CD14-positive monocyte (primary cell): ENCODE data around the gene PRRX2. TPM values are rescaled to one million over a fixed set of nuclear protein-coding genes. Genes with fewer than 3 reads are reported as not detected.
A peak's percentile ranks its signal among the peaks of the same experiment; 100 is the strongest.

Experiments
- DNase-seq, 3 donors: peaks; one replicate each; pipeline ENCODE4 v3.0.0-alpha.2; 2011 to 2022
- H2AFZ ChIP-seq: 2 replicates; pipeline ENCODE4 v1.6.0; 2012; ENCODE audit warnings: mild to moderate bottlenecking, low read depth, low read length, inconsistent platforms; ENCODE audit not compliant: insufficient read depth, poor library complexity, severe bottlenecking
- H3K27ac ChIP-seq, 2 donors: 1 replicate in 1 of 2; 2 replicates in 1 of 2; pipeline ENCODE4 v1.5.1; 2012 to 2013; ENCODE audit warnings: low read length in 2 of 2, control low read depth in 1 of 2, inconsistent platforms in 1 of 2, low read depth in 1 of 2, mild to moderate bottlenecking in 1 of 2
- H3K27me3 ChIP-seq, 2 donors: one replicate each; pipeline versions ENCODE4 v1.6.0 to v1.6.1; 2011 to 2013; ENCODE audit warnings: low read length in 2 of 2; ENCODE audit not compliant: control insufficient read depth in 2 of 2, insufficient read depth in 2 of 2
- H3K36me3 ChIP-seq, 2 donors: replicated peaks in 1 of 2; 1 replicate in 1 of 2; 2 replicates in 1 of 2; pipeline versions ENCODE4 v1.5.1 to v1.6.1; 2012 to 2013; ENCODE audit warnings: low read length in 2 of 2, control low read depth in 1 of 2, inconsistent platforms in 1 of 2, mild to moderate bottlenecking in 1 of 2; ENCODE audit not compliant: insufficient read depth in 2 of 2, control insufficient read depth in 1 of 2
- H3K4me1 ChIP-seq, 2 donors: 1 replicate in 1 of 2; 2 replicates in 1 of 2; pipeline versions ENCODE4 v1.5.1 to v1.6.1; 2012 to 2013; ENCODE audit warnings: low read length in 2 of 2, control low read depth in 1 of 2, inconsistent platforms in 1 of 2, mild to moderate bottlenecking in 1 of 2, moderate library complexity in 1 of 2; ENCODE audit not compliant: insufficient read depth in 2 of 2, control insufficient read depth in 1 of 2
- H3K4me2 ChIP-seq: replicated peaks from 2 replicates; pipeline ENCODE3; 2012; ENCODE audit warnings: low read length, moderate library complexity, mild to moderate bottlenecking; ENCODE audit not compliant: poor library complexity, severe bottlenecking; ENCODE audit errors: extremely low read depth
- H3K4me3 ChIP-seq, 3 experiments: fragments of 200-600 bp in 1 of 3; sonication (generic) in 1 of 3; replicated peaks in 1 of 3; 1 replicate in 2 of 3; 2 replicates in 1 of 3; pipeline ENCODE4 v1.5.1; 2011 to 2013; ENCODE audit warnings: low read length in 3 of 3, mild to moderate bottlenecking in 3 of 3, control low read depth in 2 of 3, low read depth in 2 of 3, inconsistent platforms in 1 of 3, moderate library complexity in 1 of 3
- H3K79me2 ChIP-seq: 2 replicates; pipeline ENCODE4 v1.6.0; 2012; ENCODE audit warnings: mild to moderate bottlenecking, control low read depth, inconsistent platforms, low read length, moderate library complexity; ENCODE audit not compliant: insufficient read depth
- H3K9ac ChIP-seq: 2 replicates; pipeline ENCODE4 v1.6.0; 2017; ENCODE audit warnings: low read length, mild to moderate bottlenecking; ENCODE audit not compliant: insufficient read depth, poor library complexity, severe bottlenecking
- H3K9me3 ChIP-seq, 2 donors: replicated peaks in 1 of 2; 1 replicate in 1 of 2; 2 replicates in 1 of 2; pipeline versions ENCODE4 v1.5.1 to v1.6.1; 2012 to 2013; ENCODE audit warnings: low read length in 2 of 2, control low read depth in 1 of 2; ENCODE audit not compliant: control insufficient read depth in 1 of 2, insufficient read depth in 1 of 2
- H4K20me1 ChIP-seq: 2 replicates; pipeline ENCODE4 v1.6.0; 2012; ENCODE audit warnings: mild to moderate bottlenecking, low read length, control low read depth, moderate library complexity; ENCODE audit not compliant: insufficient read depth
- H3K27ac Mint-ChIP-seq, 7 donors: one replicate each; pipeline ENCODE4 v1.8.0; 2020; ENCODE audit warnings: mild to moderate bottlenecking in 7 of 7, mixed read lengths in 7 of 7, moderate library complexity in 6 of 7, inconsistent platforms in 2 of 7
- H3K27me3 Mint-ChIP-seq, 3 donors: one replicate each; pipeline ENCODE4 v1.8.0; 2021 to 2022; ENCODE audit warnings: low read depth in 3 of 3, mild to moderate bottlenecking in 3 of 3, mixed read lengths in 3 of 3, moderate library complexity in 3 of 3, inconsistent platforms in 1 of 3
- H3K36me3 Mint-ChIP-seq, 2 donors: one replicate each; pipeline ENCODE4 v1.8.0; 2020; ENCODE audit warnings: mixed read lengths in 2 of 2, inconsistent platforms in 1 of 2, mild to moderate bottlenecking in 1 of 2
- H3K4me1 Mint-ChIP-seq: one replicate; pipeline ENCODE4 v1.8.0; 2020; ENCODE audit warnings: mild to moderate bottlenecking, mixed read lengths
- H3K4me3 Mint-ChIP-seq, 2 donors: one replicate each; pipeline ENCODE4 v1.8.0; 2020; ENCODE audit warnings: mild to moderate bottlenecking in 2 of 2, mixed read lengths in 2 of 2, moderate library complexity in 1 of 2
- H3K9me3 Mint-ChIP-seq, 7 donors: one replicate each; pipeline ENCODE4 v1.8.0; 2020 to 2022; ENCODE audit warnings: mixed read lengths in 7 of 7, mild to moderate bottlenecking in 6 of 7, moderate library complexity in 6 of 7, inconsistent platforms in 2 of 7
- CTCF ChIP-seq: fragments of 200-600 bp; IDR thresholded peaks from one replicate; pipeline ENCODE4 v1.8.0; 2022; ENCODE audit warnings: antibody characterized with exemption, mild to moderate bottlenecking
- WGBS: methylation state at CpG from one replicate; pipeline ENCODE4 v1.1.5; 2013; ENCODE audit warnings: missing lambda C conversion rate; ENCODE audit not compliant: insufficient coverage; 5-methylcytosine and 5-hydroxymethylcytosine counted together
- intact Hi-C, 2 donors: fragments of 100-400 bp; cut with micrococcal nuclease; formaldehyde crosslinking; loops; one replicate each; pipeline versions ENCODE4 v1.15.0 to v1.15.1; 2023
- polyA plus RNA-seq, 3 donors: library from polyadenylated mRNA; depleted of rRNA in 1 of 3; unstranded in 2 of 3; stranded (reverse) in 1 of 3; fragments of 300-500 nt in 2 of 3; fragments of >200 nt in 1 of 3; fragmentation: Illumina TruSeq in 2 of 3; gene quantifications; 1 replicate in 2 of 3; 2 replicates in 1 of 3; pipeline ENCODE4 v1.2.3, GENCODE V29; 2012 to 2021

Gene PRRX2
- polyA plus RNA-seq, 3 donors: not detected

GRCh38 chr9:129641750-129642585 lies 23.5 kb upstream of the PRRX2 start, which contains the start of gene ASB6:
Gene ASB6 (minus strand): TSS chr9:129642151. CDS start chr9:129641999, 152 bp downstream.
- Mint-ChIP-seq H3K27me3 (peaks cover 2 to 14% (median 4%) of the 10 kb centered on the region in 3 donors), H3K4me3 (peak within 1 kb of the TSS; percentile 82 to 88), H3K27ac (peak within 1 kb of the TSS; percentile 80 to 90 (median 87)), H3K36me3 (peaks cover 17 to 19% of the 10 kb centered on the region in 2 donors), H3K4me1 (peaks cover 29% of the 10 kb centered on the region), H3K9me3 (peaks cover 0 to 5% (median 4%) of the 10 kb centered on the region in 7 donors)
- intact Hi-C loops: loop anchor here (2.0 to 5.0 kb wide), 3 partner anchors 15 to 150 kb away; partner anchors contain the start of gene NTMT1 (in 1 of the 2)
- Histone ChIP-seq H3K36me3 (peaks cover 24 to 27% of the 10 kb centered on the region in 2 donors), H3K27me3 (no peaks in the 10 kb centered on the region), H3K9me3 (no peaks in the 10 kb centered on the region), H4K20me1 (peaks cover 47% of the 10 kb centered on the region), H3K4me3 (peak within 1 kb of the TSS; percentile 89 to 92 (median 90)), H3K9ac (peak within 1 kb of the TSS; percentile 77), H2AFZ (peak within 1 kb of the TSS; percentile 90), H3K4me1 (peaks cover 19 to 29% of the 10 kb centered on the region in 2 donors), H3K4me2 (peak within 1 kb of the TSS; percentile 87), H3K79me2 (peaks cover 29% of the 10 kb centered on the region), H3K27ac (peak within 1 kb of the TSS; percentile 76 to 77)
- TF ChIP-seq CTCF: peak; percentile 100
- WGBS: under 1% methylated on average over 91 of the region's 93 CpGs
- DNase-seq: peak; percentile 96 to 98 (median 98)

- DNase-seq: no peak
- H3K27me3 ChIP-seq: no peaks in the 10 kb centered on the region
- no peak overlapping the region for H3K27ac ChIP-seq
- peaks cover 2 to 14% (median 4%) of the 10 kb centered on the region in 3 donors for H3K27me3 Mint-ChIP-seq
- H3K36me3 ChIP-seq: peaks cover 9 to 10% of the 10 kb centered on the region in 2 donors
- H4K20me1 ChIP-seq: peaks cover 29% of the 10 kb centered on the region
- peaks cover 29% of the 10 kb centered on the region for H3K79me2 ChIP-seq
- peaks cover 0 to 5% (median 4%) of the 10 kb centered on the region in 7 donors for H3K9me3 Mint-ChIP-seq
- no peak overlapping the region for H3K4me3 ChIP-seq
- H3K36me3 Mint-ChIP-seq: peaks cover 2 to 3% of the 10 kb centered on the region in 2 donors
- 76% methylated on average over 2 of the region's 10 CpGs for WGBS
- no peak overlapping the region for H2AFZ ChIP-seq
- no peak overlapping the region for H3K9ac ChIP-seq
- H3K4me3 Mint-ChIP-seq: peak overlapping the region in 1 of 2 donors; percentile 31
- H3K4me2 ChIP-seq: no peak overlapping the region
- intact Hi-C loops: loop anchor here (2.0 to 5.0 kb wide), 3 partner anchors 17 to 149 kb away; partner anchors contain the start of gene NTMT1 (in 1 of the 2)
- H3K27ac Mint-ChIP-seq: peak overlapping the region in 1 of 7 donors; percentile 10
- H3K4me1 ChIP-seq: peaks cover 19 to 29% of the 10 kb centered on the region in 2 donors
- TF ChIP-seq CTCF: no peak
- peaks cover 18% of the 10 kb centered on the region for H3K4me1 Mint-ChIP-seq
- no peaks in the 10 kb centered on the region for H3K9me3 ChIP-seq
These were observed 21.7 kb upstream of the PRRX2 start for GRCh38 chr9:129643706-129644105.
